K562 (cell line): ENCODE data around the gene CACNG8. TPM values are rescaled to one million over a fixed set of nuclear protein-coding genes. Genes with fewer than 3 reads are reported as not detected.
"Not testable (repeated sequence)": the region's sequence is repeated elsewhere in the genome, so short reads cannot be mapped to it uniquely, and the experiment has no call there.

Experiments used
- ATAC-seq: fragments of 200-7000 bp; cut with Tn5 transposase; 3 replicates; pipeline ENCODE4 v1.9.1; 2020; ENCODE audit warnings: moderate library complexity
- BruUV-seq: library from RNA; stranded (reverse); fragments of 400-500 nt; replicated peaks from 2 replicates; lab custom pipeline; 2021; lab: Mats Ljungman, UMichigan
- CTCF ChIA-PET: fragments of 300-600 bp; formaldehyde crosslinking; extraction: SDS; loops from one replicate; lab custom pipeline; 2021; ENCODE audit warnings: low intra/inter-chr PET ratio; lab: Yijun Ruan, JAX
- POLR2A ChIA-PET: fragments of 300-600, 350-650 bp; sonication (Branson Sonifier 250); formaldehyde crosslinking; extraction: SDS; loops from one replicate; lab custom pipeline; 2021; ENCODE audit warnings: antibody characterized with exemption, inconsistent platforms; lab: Yijun Ruan, JAX
- DNase-seq, 4 experiments: peaks; one replicate each; pipeline versions ENCODE4 v3.0.0 to v3.0.0-alpha.2; 2011 to 2018; ENCODE audit warnings: low spot score in 3 of 4, mixed read lengths in 3 of 4; ENCODE audit errors: extremely low read depth in 1 of 4
- FAIRE-seq: peaks from 2 replicates; lab custom pipeline; 2011; peaks lifted over from hg19 to GRCh38; lab: Jason Lieb, UNC
- H2AFZ ChIP-seq: 2 replicates; pipeline ENCODE4 v1.6.0; 2011; ENCODE audit warnings: low read depth, low read length, control low read depth, inconsistent platforms
- H3K27ac ChIP-seq: fragments of 200-600 bp; 3 replicates; pipeline ENCODE4 v1.8.0; 2011; ENCODE audit warnings: low read depth, mild to moderate bottlenecking, control low read depth, inconsistent platforms, low read length, moderate library complexity, mixed read lengths; ENCODE audit errors: extremely low read depth
- H3K27me3 ChIP-seq, 2 experiments: fragments of 300-600 bp in 1 of 2; 2 replicates in 1 of 2; 3 replicates in 1 of 2; pipeline versions ENCODE4 v1.6.0 to v1.8.0; 2011; ENCODE audit warnings: inconsistent platforms in 2 of 2, low read length in 2 of 2, mild to moderate bottlenecking in 1 of 2, mixed read lengths in 1 of 2, moderate library complexity in 1 of 2; ENCODE audit not compliant: control insufficient read depth in 2 of 2, insufficient read depth in 2 of 2
- H3K36me3 ChIP-seq: fragments of 300-600 bp; 3 replicates; pipeline ENCODE4 v1.8.0; 2011; ENCODE audit warnings: mild to moderate bottlenecking, low read length, inconsistent platforms; ENCODE audit not compliant: control insufficient read depth, insufficient read depth
- H3K4me1 ChIP-seq, 2 experiments: fragments of 200-600 bp in 1 of 2; replicated peaks in 1 of 2; 2 replicates in 1 of 2; 3 replicates in 1 of 2; pipeline versions ENCODE4 v1.5.1 to v1.8.0; 2011; ENCODE audit warnings: inconsistent platforms in 2 of 2, low read length in 2 of 2, mild to moderate bottlenecking in 1 of 2, mixed read lengths in 1 of 2, moderate library complexity in 1 of 2; ENCODE audit not compliant: control insufficient read depth in 2 of 2, insufficient read depth in 2 of 2
- H3K4me2 ChIP-seq: 2 replicates; pipeline ENCODE4 v1.6.1; 2011; ENCODE audit warnings: low read length, control low read depth, inconsistent platforms, mixed read lengths; ENCODE audit not compliant: insufficient read depth
- H3K4me3 ChIP-seq: fragments of 200-600 bp; sonication (generic), shearing (Covaris generic); 2 replicates; pipeline ENCODE4 v1.5.1; 2016; ENCODE audit warnings: control low read depth, inconsistent platforms
- H3K79me2 ChIP-seq: fragments of 200-600 bp; 3 replicates; pipeline ENCODE4 v1.8.0; 2011; ENCODE audit warnings: low read length, inconsistent platforms; ENCODE audit not compliant: control insufficient read depth, insufficient read depth
- H3K9ac ChIP-seq, 2 experiments: 2 replicates each; pipeline versions ENCODE4 v1.6.0 to v1.6.1; 2011; ENCODE audit warnings: low read depth in 2 of 2, low read length in 2 of 2, control low read depth in 1 of 2, inconsistent platforms in 1 of 2, mild to moderate bottlenecking in 1 of 2, mixed read lengths in 1 of 2; ENCODE audit not compliant: insufficient read depth in 1 of 2
- H3K9me1 ChIP-seq: one replicate; pipeline ENCODE4 v1.6.0; 2011; ENCODE audit warnings: inconsistent platforms, mild to moderate bottlenecking, low read length, moderate library complexity; ENCODE audit not compliant: control insufficient read depth, insufficient read depth
- H3K9me3 ChIP-seq: replicated peaks from 2 replicates; pipeline ENCODE4 v1.5.1; 2011; ENCODE audit warnings: low read depth, low read length, inconsistent platforms; ENCODE audit not compliant: control insufficient read depth, insufficient read depth
- H4K20me1 ChIP-seq: replicated peaks from 2 replicates; pipeline ENCODE4 v1.6.1; 2011; ENCODE audit warnings: low read length, inconsistent platforms, mixed read lengths; ENCODE audit not compliant: control insufficient read depth, insufficient read depth
- EGR1 ChIP-seq: fragments of 450-650 bp; conservative IDR thresholded peaks from 2 replicates; pipeline ENCODE4 v1.6.1; 2017; ENCODE audit warnings: mild to moderate bottlenecking
- WGBS: fragments of 100-300 bp; shearing (Covaris generic); methylation state at CpG from one replicate; pipeline ENCODE4 v1.1.6; 2016; ENCODE audit warnings: low coverage, mixed read lengths; ENCODE audit not compliant: insufficient coverage; ENCODE audit errors: missing lambda C conversion rate; 5-methylcytosine and 5-hydroxymethylcytosine counted together
- in situ Hi-C: fragments of 300-500 bp; cut with MboI; formaldehyde crosslinking; loops from 4 replicates; pipeline ENCODE4 v1.15.0; 2018; ENCODE audit warnings: inconsistent platforms, mixed read lengths
- intact Hi-C: fragments of 100-400 bp; cut with micrococcal nuclease; formaldehyde crosslinking; loops from 2 replicates; pipeline ENCODE4 v1.14.2; 2022
- microRNA counts: library from miRNA; unstranded; fragments of <30 nt; microRNA quantifications from one replicate; lab custom pipeline; 2016
- polyA plus RNA-seq, 8 experiments: library from polyadenylated mRNA; depleted of rRNA in 4 of 8; stranded (reverse) in 5 of 8; unstranded in 3 of 8; fragments of >200 nt; fragmentation: Nextera tagmentation in 2 of 8; fragmentation: Illumina TruSeq in 1 of 8; extraction: Ambion mirVana in 2 of 8; extraction: Trizol in 1 of 8; gene quantifications; 2 replicates each; pipeline versions ENCODE4 v1.2.1 to v1.2.3, GENCODE V29; 2011 to 2014; ENCODE audit warnings: inconsistent platforms in 1 of 8, missing spikeins in 1 of 8
- small RNA-seq: library from RNA; depleted of rRNA; stranded (forward); fragments of <200 nt; gene quantifications from one replicate; pipeline ENCODE3, GENCODE V24; 2014
- total RNA-seq, 7 experiments: library from RNA; depleted of rRNA in 6 of 7; stranded (reverse); fragments of >200 nt in 6 of 7; fragmentation: Illumina TruSeq in 2 of 7; extraction: Trizol in 2 of 7; gene quantifications; 2 replicates each; pipeline versions ENCODE4 v1.2.1 to v1.2.3, GENCODE V29; 2011 to 2021; ENCODE audit warnings: low replicate concordance in 1 of 7

CACNG8 gene
- total and polyA plus RNA-seq, 9 of the 15 experiments (the other 6 are each of a cell fraction or from before 2014, with no cell fraction given): 0.02 to 0.05 TPM; not detected in 7

DNA sequence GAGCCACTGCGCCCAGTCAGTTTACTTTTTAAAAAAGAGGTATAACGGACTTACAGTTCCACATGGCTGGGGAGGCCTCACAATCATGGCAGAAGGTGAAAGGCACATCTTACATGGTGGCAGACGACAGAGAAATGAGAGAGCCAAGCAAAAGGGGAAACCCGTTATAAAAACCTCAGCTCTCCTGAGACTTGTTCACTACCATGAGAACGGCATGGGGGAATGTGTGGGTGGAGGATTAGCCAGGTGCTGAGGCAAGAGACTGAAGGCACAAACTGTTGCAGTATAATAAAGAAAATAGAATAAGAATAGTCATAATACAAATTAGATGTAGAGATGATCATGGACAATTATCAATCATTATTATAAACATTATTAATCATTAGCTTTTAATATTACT, 73.8 kb downstream of the CACNG8 start:
- H3K9ac ChIP-seq, H3K27ac ChIP-seq, in situ Hi-C loops, DNase-seq, ATAC-seq, H3K9me1 ChIP-seq, H3K4me3 ChIP-seq, FAIRE-seq, H4K20me1 ChIP-seq, intact Hi-C loops, H2AFZ ChIP-seq, H3K4me2 ChIP-seq, H3K79me2 ChIP-seq, H3K9me3 ChIP-seq, H3K4me1 ChIP-seq, CTCF ChIA-PET, POLR2A ChIA-PET, H3K36me3 ChIP-seq, BruUV-seq: not testable (repeated sequence)
- peaks cover 9 to 20% of the 10 kb centered on the region in 2 experiments; a peak in 4 of 5 replicates for H3K27me3 ChIP-seq
- 6% methylated on average over 5 of the region's 5 CpGs for WGBS
- peak; percentile 33 for TF ChIP-seq EGR1

MicroRNAs encoded within 50 kb of the gene (microRNA counts, 767-probe panel; counts per million panel counts)
- not detected for microRNA hsa-miR-935 (lab: Ali Mortazavi, UCI)

Small RNA genes lying within 50 kb of the gene (small RNA-seq; reads per million reads assigned to genes)
- not detected for gene AC012314.20

Other genes with a start within 250 kb of the CACNG8 start
Only the 7 nearest of the 17 such genes appear.
- 4.5 and 14.4 TPM in 2 replicates for gene MYADM, start 95.1 kb upstream of the CACNG8 start, total RNA-seq (2014; rRNA removed)
- 6.7 and 7.1 TPM in 2 replicates for gene MYADM, start 95.1 kb upstream of the CACNG8 start, total RNA-seq (2014; rRNA removed; fragmentation: Illumina TruSeq; extraction: Trizol)
- 14.4 and 16.0 TPM in 2 replicates for gene MYADM, start 95.1 kb upstream of the CACNG8 start, total RNA-seq (2015; rRNA removed; fragmentation: Illumina TruSeq; extraction: Trizol)
- 65.5 and 70.3 TPM in 2 replicates for gene MYADM, start 95.1 kb upstream of the CACNG8 start, total RNA-seq (2021)
- gene MYADM, start 95.1 kb upstream of the CACNG8 start, polyA plus RNA-seq (2011; rRNA removed): 5.6 and 17.2 TPM in 2 replicates
- gene MYADM, start 95.1 kb upstream of the CACNG8 start, polyA plus RNA-seq (2014; fragmentation: Illumina TruSeq; extraction: Trizol): 26.1 and 44.1 TPM in 2 replicates
- 10 to 100 TPM; 10.4 to 24.8 TPM for gene MYADM, start 95.1 kb upstream of the CACNG8 start, polyA plus RNA-seq (2014; fragmentation: Nextera tagmentation; extraction: Ambion mirVana)
- gene MYADM, start 95.1 kb upstream of the CACNG8 start, polyA plus RNA-seq (2014; rRNA removed): 18.5 and 19.5 TPM in 2 replicates
- not detected in 2 replicates for gene PRKCG, start 80.7 kb upstream of the CACNG8 start, total RNA-seq (2014; rRNA removed)
- gene PRKCG, start 80.7 kb upstream of the CACNG8 start, total RNA-seq (2014; rRNA removed; fragmentation: Illumina TruSeq; extraction: Trizol): not detected in 2 replicates
- not detected in 2 replicates for gene PRKCG, start 80.7 kb upstream of the CACNG8 start, total RNA-seq (2015; rRNA removed; fragmentation: Illumina TruSeq; extraction: Trizol)
- 0.09 TPM in 1 of 2 replicates, not detected in the other for gene PRKCG, start 80.7 kb upstream of the CACNG8 start, total RNA-seq (2021)
- 0.04 TPM in 1 of 2 replicates, not detected in the other for gene PRKCG, start 80.7 kb upstream of the CACNG8 start, polyA plus RNA-seq (2011; rRNA removed)
- gene PRKCG, start 80.7 kb upstream of the CACNG8 start, polyA plus RNA-seq (2014; fragmentation: Illumina TruSeq; extraction: Trizol): not detected in 2 replicates
- gene PRKCG, start 80.7 kb upstream of the CACNG8 start, polyA plus RNA-seq (2014; fragmentation: Nextera tagmentation; extraction: Ambion mirVana): not detected
- gene PRKCG, start 80.7 kb upstream of the CACNG8 start, polyA plus RNA-seq (2014; rRNA removed): not detected in 2 replicates
- not detected in 2 replicates for gene CACNG7, start 53.7 kb upstream of the CACNG8 start, total RNA-seq (2014; rRNA removed)
- not detected in 2 replicates for gene CACNG7, start 53.7 kb upstream of the CACNG8 start, total RNA-seq (2014; rRNA removed; fragmentation: Illumina TruSeq; extraction: Trizol)
- gene CACNG7, start 53.7 kb upstream of the CACNG8 start, total RNA-seq (2015; rRNA removed; fragmentation: Illumina TruSeq; extraction: Trizol): not detected in 2 replicates
- gene CACNG7, start 53.7 kb upstream of the CACNG8 start, total RNA-seq (2021): not detected in 2 replicates
- gene CACNG7, start 53.7 kb upstream of the CACNG8 start, polyA plus RNA-seq (2011; rRNA removed): not detected in 2 replicates
- gene CACNG7, start 53.7 kb upstream of the CACNG8 start, polyA plus RNA-seq (2014; fragmentation: Illumina TruSeq; extraction: Trizol): not detected in 2 replicates
- not detected for gene CACNG7, start 53.7 kb upstream of the CACNG8 start, polyA plus RNA-seq (2014; fragmentation: Nextera tagmentation; extraction: Ambion mirVana)
- not detected in 2 replicates for gene CACNG7, start 53.7 kb upstream of the CACNG8 start, polyA plus RNA-seq (2014; rRNA removed)
- gene CACNG6, start 28.7 kb downstream of the CACNG8 start, total RNA-seq (2014; rRNA removed): not detected in 2 replicates
- gene CACNG6, start 28.7 kb downstream of the CACNG8 start, total RNA-seq (2014; rRNA removed; fragmentation: Illumina TruSeq; extraction: Trizol): not detected in 2 replicates
- not detected in 2 replicates for gene CACNG6, start 28.7 kb downstream of the CACNG8 start, total RNA-seq (2015; rRNA removed; fragmentation: Illumina TruSeq; extraction: Trizol)
- gene CACNG6, start 28.7 kb downstream of the CACNG8 start, total RNA-seq (2021): not detected in 2 replicates
- gene CACNG6, start 28.7 kb downstream of the CACNG8 start, polyA plus RNA-seq (2011; rRNA removed): not detected in 2 replicates
- gene CACNG6, start 28.7 kb downstream of the CACNG8 start, polyA plus RNA-seq (2014; fragmentation: Illumina TruSeq; extraction: Trizol): not detected in 2 replicates
- gene CACNG6, start 28.7 kb downstream of the CACNG8 start, polyA plus RNA-seq (2014; fragmentation: Nextera tagmentation; extraction: Ambion mirVana): not detected
- gene CACNG6, start 28.7 kb downstream of the CACNG8 start, polyA plus RNA-seq (2014; rRNA removed): not detected in 2 replicates
- gene VSTM1, start 101.0 kb downstream of the CACNG8 start, total RNA-seq (2014; rRNA removed): not detected in 2 replicates
- not detected in 2 replicates for gene VSTM1, start 101.0 kb downstream of the CACNG8 start, total RNA-seq (2014; rRNA removed; fragmentation: Illumina TruSeq; extraction: Trizol)
- not detected in 2 replicates for gene VSTM1, start 101.0 kb downstream of the CACNG8 start, total RNA-seq (2015; rRNA removed; fragmentation: Illumina TruSeq; extraction: Trizol)
- gene VSTM1, start 101.0 kb downstream of the CACNG8 start, total RNA-seq (2021): not detected in 2 replicates
- gene VSTM1, start 101.0 kb downstream of the CACNG8 start, polyA plus RNA-seq (2011; rRNA removed): not detected in 2 replicates
- gene VSTM1, start 101.0 kb downstream of the CACNG8 start, polyA plus RNA-seq (2014; fragmentation: Illumina TruSeq; extraction: Trizol): not detected in 2 replicates
- not detected for gene VSTM1, start 101.0 kb downstream of the CACNG8 start, polyA plus RNA-seq (2014; fragmentation: Nextera tagmentation; extraction: Ambion mirVana)
- gene VSTM1, start 101.0 kb downstream of the CACNG8 start, polyA plus RNA-seq (2014; rRNA removed): not detected in 2 replicates
- gene TARM1, start 118.4 kb downstream of the CACNG8 start, total RNA-seq (2014; rRNA removed): not detected in 2 replicates
- not detected in 2 replicates for gene TARM1, start 118.4 kb downstream of the CACNG8 start, total RNA-seq (2014; rRNA removed; fragmentation: Illumina TruSeq; extraction: Trizol)
- not detected in 2 replicates for gene TARM1, start 118.4 kb downstream of the CACNG8 start, total RNA-seq (2015; rRNA removed; fragmentation: Illumina TruSeq; extraction: Trizol)
- gene TARM1, start 118.4 kb downstream of the CACNG8 start, total RNA-seq (2021): not detected in 2 replicates
- gene TARM1, start 118.4 kb downstream of the CACNG8 start, polyA plus RNA-seq (2011; rRNA removed): not detected in 2 replicates
- not detected in 2 replicates for gene TARM1, start 118.4 kb downstream of the CACNG8 start, polyA plus RNA-seq (2014; fragmentation: Illumina TruSeq; extraction: Trizol)
- gene TARM1, start 118.4 kb downstream of the CACNG8 start, polyA plus RNA-seq (2014; fragmentation: Nextera tagmentation; extraction: Ambion mirVana): not detected
- gene TARM1, start 118.4 kb downstream of the CACNG8 start, polyA plus RNA-seq (2014; rRNA removed): not detected in 2 replicates
- 0.12 TPM in 1 of 2 replicates, not detected in the other for gene OSCAR, start 137.9 kb downstream of the CACNG8 start, total RNA-seq (2014; rRNA removed)
- not detected in 2 replicates for gene OSCAR, start 137.9 kb downstream of the CACNG8 start, total RNA-seq (2014; rRNA removed; fragmentation: Illumina TruSeq; extraction: Trizol)
- not detected in 2 replicates for gene OSCAR, start 137.9 kb downstream of the CACNG8 start, total RNA-seq (2015; rRNA removed; fragmentation: Illumina TruSeq; extraction: Trizol)
- gene OSCAR, start 137.9 kb downstream of the CACNG8 start, total RNA-seq (2021): 0.34 and 0.62 TPM in 2 replicates
- 0.09 and 0.13 TPM in 2 replicates for gene OSCAR, start 137.9 kb downstream of the CACNG8 start, polyA plus RNA-seq (2011; rRNA removed)
- gene OSCAR, start 137.9 kb downstream of the CACNG8 start, polyA plus RNA-seq (2014; fragmentation: Illumina TruSeq; extraction: Trizol): 0.09 and 0.11 TPM in 2 replicates
- gene OSCAR, start 137.9 kb downstream of the CACNG8 start, polyA plus RNA-seq (2014; fragmentation: Nextera tagmentation; extraction: Ambion mirVana): not detected
- gene OSCAR, start 137.9 kb downstream of the CACNG8 start, polyA plus RNA-seq (2014; rRNA removed): 0.13 and 0.20 TPM in 2 replicates